RPMI8226 (cell line): ENCODE measurements around the gene POLR2L.

Experiments used
- DNase-seq: peaks from one replicate; pipeline ENCODE4 v3.0.0-alpha.2; 2015

Gene POLR2L

DNA sequence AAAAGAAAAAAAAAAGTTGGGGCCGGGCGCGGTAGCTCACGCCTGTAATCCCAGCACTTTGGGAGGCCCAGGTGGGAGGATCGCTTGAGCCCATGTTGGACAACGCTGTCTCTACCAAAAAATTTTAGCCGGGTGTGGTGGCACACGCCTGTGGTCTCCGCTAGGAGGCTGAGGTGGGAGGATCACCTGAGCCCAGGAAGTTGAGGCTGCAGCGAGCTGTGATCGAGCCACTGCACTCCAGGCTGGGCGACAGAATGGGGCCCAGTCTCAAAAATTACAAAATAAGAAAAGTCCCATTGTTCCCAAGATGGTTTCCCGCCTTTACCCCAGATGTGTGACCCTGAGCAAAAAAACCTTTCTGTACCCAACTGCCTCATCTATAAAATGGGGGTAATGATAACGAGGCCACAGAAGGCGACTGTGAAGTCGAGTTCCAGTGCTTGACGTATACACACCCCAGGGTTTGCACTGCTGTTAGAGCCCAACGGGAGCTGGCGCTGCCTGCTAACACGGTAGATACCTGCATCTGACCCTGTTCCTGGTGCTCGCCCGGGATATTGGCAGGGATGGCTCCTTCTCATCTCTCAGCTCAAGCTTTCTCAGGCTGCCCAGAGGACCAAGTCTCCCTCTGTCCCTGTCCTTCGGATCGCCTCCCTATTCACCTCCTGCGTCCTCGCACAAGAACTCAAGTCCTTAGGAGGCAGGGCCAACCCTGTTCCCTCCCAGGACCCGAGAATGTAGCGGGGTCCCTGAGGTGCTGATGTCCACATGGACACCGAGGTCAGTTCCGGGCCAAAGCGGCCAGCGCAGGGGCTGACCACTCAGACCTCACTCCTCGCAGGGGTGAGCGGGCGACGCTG is 33.7 kb downstream of the POLR2L start:
- DNase-seq: peak; percentile 45

DNA sequence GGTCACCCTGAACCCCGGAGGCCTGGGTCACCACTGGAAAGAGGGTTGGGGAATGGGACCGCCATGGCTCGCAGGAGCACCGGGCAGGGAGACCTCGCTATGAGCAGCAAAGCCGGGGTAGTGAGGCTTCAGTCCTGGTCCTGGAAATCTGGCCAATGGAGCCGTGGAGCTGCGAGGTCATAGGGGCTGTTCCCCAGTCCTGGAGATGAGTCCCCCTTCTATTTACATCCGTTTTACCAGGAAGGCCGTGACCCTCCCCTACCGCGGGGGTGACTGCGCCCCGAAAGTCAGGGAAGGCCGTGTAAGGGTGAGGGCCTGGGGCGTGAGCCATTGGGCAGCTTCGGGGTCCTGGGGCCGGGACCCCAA is 37.7 kb downstream of the POLR2L start:
- no peak for DNase-seq

DNA sequence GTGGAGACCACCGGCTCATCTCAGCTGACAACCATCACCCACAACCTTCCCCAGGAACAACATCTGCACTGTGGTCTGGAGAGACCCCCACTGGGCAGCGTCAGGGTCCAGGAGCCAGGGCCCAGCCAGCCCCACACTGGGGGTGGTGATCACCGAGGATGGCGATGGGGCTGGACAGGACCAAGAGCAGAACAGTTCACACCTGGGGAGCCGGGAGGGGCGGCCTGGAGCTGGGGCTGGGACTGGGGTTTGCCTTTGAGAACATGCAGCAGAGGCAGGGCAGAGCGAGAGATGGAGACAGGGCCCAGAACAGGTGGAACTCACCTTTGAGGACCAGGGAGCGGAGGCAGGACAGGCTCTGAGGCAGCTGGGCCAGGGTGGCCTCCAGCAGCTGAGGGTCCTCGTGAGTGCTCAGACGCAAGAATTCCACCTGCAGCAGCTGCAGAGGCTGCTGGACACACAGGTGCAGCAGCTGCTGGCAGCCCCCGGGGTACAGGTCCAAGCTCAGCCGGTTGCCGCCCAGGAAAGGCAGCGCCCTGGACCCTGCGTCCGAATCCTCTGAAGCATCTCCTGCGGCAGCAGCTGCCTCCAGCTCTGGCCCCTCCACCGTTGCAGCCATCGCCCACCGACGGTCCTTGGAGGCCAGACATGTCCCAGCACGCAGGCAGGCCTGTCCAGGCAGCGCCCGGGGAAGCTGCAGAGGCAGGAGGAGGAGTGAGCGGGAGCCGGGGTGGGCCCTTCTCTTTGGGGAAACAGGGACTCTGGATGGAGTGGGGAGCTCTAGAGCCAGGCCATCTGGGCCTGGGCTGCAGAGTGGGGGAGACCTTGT is 38.3 kb downstream of the POLR2L start:
- DNase-seq: no peak

DNA sequence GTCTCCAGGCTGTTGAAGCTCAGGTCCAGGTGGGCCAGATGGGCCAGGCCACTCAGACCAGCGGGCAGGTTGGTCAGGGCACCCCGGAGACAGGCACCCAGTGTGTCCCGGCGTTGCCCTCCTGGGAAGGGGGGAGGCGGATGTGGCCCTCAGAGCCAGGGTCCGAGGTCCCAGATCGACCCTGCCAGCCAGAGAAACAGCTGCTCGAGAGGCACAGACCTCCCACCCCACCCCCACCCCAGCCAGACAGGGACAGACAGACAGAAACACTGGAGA is 38.9 kb downstream of the POLR2L start:
- DNase-seq: no peak

DNA sequence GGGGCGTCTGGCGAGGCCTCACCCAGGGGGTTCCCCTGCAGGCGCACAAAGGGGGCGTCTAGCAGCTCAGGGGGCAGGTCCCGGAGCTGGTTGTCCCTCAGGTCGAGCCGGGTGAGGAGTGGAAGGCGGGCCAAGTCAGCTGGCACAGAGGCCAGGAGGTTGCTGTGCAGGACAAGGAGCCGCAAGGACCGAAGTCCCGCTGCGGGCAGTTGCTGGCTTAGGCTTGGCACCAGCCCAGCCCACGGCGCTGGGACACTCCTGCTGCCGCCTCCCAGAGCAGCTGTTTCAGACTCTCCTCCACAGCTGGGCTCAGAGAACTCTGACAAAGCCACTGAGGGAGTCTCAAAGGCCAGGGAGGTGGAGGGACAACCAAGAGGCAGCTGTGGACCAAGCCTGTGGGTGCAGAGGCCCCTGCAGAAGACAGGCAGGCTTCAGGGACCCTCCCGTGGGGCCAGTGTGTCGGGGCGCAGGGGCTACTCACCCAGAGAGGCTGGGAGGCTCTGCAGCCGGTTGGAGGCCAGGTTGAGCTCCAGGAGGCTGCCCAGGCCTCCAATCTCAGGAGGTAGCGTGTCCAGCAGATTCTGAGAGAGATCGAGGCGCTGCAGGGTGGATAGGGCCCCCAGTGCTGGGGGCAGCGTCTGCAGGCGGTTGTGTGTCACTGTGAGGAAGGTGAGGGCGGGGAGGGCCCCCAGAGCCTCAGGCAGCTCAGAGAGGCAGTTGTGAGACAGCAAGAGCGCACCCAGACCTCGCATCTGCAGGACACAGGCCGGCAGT is 39.4 kb downstream of the POLR2L start:
- no peak for DNase-seq

DNA sequence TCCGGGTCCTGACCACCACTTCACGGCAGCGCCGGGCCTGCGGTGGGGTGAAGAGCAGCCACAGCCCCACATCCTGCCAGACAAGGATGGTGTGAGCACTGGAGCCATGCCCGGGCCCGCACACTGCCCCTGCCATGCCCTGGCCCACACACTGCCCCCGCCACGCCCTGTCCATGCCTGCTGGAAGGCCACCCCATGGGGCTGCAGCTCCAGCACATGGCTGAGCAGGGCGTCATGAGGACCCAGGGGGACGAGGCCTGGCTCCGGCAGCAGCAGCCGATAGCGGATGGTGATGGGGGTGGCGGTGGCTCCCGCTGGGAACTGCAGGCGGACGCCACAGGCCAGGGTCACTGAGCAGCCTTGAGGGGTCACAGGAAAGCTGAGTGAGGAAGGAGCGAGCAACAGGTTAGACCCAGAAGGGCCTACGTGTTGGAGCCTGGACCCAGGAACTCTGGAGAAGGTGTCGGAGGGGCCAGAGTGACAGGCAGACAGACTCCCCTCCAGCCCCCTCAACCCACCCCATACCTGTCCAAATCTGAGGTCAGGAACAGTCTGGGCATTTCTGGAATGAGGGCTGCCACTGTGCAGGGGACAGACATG is 40.2 kb downstream of the POLR2L start:
- no peak for DNase-seq

DNA sequence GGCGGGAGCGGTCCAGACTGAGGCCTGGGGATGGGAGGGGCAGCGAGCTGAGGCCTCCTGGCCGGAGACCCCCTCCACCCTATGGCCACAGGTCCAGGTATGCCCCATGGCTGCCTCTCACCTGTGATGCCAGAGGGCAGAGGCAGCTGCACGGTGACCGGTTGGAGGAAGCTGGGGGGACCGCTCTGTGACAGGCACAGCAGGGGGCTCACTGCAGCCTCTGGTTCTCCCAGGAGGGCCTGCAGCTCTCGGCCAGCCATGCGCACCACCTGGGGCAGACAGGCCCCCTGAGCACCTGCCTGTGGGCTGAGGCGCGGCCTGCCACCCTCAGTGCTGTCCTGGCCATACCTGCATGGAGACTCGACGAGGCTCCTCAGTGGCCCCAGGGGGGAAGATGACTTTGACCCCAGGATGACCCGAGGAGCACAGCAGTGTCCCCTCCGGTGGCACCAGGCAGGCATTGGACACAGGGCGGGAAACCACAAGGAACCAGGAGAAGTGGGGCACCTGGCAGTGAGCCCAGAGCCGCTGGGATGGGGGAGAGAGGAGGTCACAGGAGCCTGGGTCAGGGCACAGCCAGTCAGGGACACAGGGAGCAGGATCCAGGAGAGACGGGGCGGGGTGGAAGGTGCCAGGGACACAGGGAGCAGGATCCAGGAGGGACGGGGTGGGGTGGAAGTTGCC is 41.1 kb downstream of the POLR2L start:
- DNase-seq: no peak

DNA sequence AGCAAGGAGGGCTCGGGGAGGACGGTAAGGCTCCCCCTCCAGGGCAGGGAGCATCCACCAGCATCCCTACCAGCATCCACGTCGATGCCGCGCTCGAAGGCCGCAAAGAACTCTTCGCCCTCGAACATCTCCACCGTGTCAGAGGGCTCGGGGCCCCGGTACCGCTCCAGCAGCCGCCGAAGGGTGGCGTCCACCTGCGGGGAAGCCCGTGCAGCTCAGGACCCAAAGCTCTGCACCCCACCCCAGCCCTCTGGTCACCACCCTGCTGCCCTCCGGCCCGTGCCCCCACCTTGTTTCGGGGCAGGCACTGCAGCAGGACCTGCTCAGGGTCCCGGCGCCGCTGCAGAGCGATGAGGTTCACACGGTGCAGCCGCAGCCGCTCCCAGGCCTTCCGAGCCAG is 41.9 kb downstream of the POLR2L start:
- no peak for DNase-seq

DNA sequence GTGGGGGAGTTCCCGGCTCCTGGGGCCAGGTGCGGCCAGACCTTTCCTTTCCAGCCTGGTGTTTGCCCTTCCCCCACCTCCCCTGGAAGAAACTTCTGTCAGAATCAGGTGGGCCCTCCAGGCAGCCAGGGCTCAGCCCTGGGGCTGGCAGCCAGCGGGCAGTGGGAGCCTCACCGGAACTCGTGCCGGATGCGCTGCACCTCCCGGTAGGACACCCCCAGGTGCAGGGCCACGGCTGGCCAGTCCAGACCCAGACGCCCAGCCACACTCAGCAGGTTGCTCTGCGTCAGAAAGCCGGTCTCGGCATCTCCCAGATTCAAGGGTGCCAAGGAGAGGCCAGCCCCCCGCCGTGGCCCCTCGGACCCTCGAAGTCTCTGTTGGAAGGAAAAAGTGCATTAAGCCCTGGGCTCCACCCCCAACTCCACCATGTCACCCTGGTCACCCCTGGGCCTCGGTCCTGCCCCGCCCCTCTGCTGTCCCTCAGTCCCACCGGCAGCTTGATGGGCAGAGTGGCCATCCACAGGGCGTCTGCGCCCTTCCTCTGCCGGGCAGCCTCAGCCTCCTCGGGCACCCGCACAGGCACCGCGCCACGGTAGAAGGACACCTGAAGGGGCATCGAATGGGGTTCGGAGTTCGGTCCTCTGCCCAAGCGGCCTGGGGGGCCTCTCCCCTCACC is 42.5 kb downstream of the POLR2L start:
- no peak for DNase-seq

DNA sequence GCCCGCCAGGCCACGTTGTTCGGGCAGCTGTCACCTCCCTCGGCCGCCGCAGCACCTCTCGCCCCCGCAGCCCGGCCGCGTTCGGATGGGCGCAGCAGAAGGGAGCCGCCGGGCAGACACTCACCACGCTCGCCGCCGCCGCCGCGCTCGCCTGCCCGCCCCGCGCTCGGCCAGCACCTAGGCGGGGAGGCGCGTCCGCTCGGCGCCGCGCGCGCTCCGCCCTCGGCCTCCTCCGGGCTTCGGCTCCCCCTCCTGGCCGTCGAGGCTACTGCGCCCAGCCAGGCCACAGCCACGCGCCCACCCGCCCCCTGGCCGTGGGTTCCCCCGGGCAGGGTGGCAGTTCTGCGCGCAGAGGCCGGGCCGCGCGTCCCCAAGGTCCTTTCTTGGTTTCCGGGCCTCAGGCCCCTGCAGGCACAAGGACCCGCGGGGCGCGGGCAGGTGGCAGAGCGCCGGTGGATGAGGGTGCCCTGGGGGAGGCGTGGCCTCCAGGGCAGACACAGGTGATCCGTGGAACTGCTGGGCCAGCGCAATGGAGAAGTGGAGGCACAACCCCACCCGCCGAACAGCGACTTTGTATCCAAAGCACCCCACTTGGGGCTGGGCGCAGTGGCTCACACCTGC is 44.1 kb downstream of the POLR2L start, which contains the start of gene SLC25A22:
Gene SLC25A22, minus strand, starts transcription at position 189 of the 621 bp plus-strand sequence. CDS start 3,275 bp downstream, outside the sequence.
- DNase-seq: peak; percentile 87

DNA sequence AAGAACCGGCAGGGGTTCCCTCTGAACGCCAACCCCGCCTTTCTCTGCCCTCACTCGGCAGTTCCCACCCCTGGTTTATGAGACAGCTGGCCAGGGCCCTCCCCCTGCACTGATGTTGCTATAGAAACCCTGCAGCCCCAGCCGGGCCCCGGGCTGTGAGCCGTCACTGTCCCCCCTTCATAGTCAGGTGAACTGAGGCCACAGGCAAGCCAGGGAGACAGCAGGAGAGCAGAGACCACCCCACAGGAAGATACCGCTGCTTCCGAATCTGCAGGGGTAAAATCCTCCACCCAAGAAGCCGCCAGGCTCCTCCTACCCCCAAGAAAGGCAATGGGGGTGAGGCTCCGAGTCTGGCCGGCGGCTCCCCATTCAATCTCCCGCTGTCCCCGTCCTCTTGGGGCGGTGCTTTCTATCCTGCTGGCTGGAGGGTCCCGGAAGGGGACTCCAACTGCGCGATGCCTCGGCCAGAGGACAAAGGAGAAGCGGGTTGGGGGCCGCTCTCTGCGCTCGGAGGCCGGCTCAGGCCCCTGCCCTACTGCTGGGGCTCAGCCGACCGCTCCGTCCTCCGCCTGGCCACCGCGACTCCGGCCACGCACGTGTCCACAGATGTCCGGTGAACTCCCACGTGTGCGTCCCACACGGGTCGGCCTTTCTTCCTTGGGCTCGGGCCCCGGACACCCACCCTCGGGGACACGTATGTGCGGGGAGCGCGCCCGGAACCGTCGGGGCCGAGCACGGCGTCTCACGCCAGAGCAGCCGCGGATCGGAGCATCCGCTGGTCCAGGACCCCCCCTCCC is 44.8 kb downstream of the POLR2L start:
- DNase-seq: peak; percentile 79

DNA sequence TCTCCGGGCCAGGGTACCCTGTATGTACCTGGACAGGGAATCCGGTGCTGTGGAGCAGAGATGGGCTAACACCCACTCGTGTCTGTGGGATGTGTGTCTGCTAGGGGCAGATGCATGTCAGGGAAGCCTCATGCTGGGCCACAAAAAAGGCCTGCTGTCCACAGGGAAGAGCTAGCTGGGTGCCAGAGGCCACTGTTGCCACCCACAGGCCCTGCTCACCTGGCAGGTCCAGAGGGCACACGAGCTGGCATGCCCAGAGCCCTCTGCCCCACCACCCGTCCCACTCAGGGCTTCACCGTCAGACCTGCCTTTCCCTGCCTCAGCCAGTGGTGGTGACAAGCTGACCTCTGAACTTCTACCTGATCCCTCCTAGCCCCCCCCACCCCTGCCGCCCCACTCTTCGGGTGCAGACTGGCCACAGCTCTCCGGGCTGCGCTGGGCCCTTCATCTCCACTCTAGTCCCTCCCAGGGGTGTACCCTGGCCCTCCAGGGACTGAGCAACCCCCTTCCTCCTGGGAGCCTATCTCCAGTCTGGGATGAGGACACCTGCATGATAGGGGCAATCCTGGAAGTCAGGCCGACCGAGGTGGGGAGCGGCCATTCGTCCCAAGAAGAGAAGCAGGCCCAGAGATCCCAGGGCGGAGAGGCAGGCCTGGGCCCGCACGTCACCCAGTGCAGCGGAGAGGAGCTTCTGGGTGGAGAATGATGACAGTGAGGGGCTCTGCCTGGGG is 45.6 kb downstream of the POLR2L start:
- DNase-seq: peak; percentile 46

DNA sequence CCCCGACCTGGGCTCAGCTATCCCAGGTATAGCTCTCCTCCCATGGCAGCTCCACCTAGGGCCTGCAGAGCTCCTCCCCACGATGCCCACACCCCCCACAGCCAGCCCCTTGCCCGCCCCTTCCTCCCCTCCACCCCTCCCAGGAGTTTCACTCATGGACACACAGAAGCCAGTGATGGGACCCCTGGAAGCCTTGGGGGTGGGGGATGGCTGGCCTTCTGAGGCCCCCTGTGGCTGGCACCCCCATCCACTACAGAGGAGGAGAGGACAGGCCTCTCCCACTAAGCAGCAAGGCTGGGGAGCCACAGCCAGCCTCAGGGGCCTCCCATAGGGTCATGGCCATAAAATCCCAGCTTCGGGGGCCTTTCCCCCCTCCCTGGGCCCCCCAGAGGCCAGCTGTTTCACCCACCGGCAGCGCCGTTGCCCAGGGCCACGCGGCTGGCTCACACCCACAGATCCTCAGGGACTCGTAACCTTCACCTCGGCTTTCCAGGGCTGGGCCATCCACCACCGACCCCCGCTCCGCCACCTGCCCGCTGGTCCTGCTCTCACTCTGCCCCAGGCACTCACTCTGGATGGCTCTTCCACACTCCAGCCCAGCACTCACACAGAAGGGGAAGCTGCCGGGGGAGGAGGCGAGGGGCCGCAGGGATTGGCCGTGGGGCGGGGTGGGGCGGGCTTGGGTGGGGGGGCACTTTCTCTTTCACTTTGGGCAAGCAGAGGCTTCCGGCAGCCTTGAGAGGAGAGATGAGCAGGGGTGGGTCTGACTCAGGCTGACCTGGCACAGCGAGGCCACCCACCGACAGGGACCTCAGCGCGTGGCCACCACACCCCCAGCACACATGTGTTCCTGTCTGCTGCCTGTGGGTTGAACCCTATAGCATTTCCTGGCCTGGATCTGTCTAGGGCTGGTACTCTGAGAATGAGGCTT is 46.4 kb downstream of the POLR2L start:
- DNase-seq: peak; percentile 87

DNA sequence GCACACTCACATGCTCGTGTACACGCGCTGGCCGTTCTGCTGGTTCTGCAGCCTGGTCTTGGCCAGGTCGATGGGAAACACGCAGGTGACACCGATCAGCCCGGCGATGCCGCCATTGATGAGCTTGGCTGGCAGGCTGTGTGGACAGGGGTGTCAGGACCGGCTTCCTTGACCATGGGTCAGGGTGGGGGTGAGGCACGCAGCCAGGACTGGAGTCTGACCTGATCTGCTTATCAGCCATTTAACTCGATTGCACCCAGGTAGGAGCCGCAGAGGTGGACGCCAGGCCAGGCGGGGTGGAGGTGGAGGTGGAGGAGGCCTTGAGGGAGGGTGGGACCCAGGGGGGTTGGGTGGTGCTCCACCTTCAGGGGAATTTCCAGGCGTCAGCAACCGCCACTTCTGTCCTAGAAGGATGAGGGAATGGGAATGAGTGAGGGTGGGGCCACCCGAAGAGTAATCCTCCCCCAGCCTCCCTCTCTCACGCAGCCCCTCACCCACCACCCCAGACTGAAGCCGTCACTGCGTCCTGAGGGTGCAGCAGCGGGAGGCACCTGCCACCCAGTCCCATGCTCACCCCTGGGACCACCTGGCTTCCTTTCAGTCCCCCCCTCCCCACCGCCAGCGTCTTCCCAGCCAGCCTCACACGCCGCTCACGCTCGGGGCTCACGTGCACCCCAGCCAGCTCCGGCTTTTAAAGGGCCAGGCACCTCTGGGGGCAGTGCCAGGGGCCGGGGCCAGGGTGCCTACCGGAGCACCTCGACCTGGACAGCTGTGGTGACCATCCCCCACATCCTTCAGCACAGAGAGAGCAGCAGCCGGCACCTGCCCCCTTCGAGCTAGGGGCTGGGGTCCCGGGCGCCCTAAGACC is 47.3 kb downstream of the POLR2L start:
- DNase-seq: peak; percentile 54

DNA sequence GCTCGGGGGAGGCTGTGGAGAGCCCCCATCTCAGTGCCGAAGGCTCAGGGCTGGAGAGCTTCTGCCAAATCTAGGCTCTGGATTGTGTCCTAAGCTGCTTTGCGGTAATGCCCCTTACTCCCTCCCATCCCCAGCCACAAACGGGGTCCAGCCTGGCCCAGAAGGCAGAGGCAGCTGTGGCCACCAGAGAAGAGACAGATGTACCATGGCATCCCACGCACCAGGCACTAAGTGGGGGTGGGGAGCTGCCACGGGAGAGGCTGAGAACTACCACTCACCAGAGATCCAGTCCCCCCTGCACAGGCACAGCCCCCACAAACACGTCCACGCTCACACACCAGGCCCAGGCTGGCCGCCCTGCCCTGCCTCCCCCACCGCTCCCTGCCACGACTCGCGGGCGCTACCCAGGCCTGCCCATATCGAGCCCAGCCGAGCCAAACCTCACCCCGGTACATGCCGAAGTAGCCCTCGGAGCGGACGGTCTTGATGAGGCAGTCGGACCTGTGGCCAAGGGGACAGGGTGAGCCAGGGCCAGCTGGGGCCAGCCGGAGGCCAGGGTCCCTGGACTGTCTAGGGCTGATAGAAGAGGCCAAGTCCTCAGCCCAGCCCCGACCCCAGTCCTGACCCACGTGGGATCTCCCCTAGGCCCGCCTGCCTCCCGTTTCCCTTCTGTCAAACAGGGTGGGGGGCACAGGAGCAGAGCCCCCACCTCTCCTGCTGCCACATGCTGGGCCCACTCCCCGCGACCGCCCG is 48.1 kb downstream of the POLR2L start:
- DNase-seq: no peak

DNA sequence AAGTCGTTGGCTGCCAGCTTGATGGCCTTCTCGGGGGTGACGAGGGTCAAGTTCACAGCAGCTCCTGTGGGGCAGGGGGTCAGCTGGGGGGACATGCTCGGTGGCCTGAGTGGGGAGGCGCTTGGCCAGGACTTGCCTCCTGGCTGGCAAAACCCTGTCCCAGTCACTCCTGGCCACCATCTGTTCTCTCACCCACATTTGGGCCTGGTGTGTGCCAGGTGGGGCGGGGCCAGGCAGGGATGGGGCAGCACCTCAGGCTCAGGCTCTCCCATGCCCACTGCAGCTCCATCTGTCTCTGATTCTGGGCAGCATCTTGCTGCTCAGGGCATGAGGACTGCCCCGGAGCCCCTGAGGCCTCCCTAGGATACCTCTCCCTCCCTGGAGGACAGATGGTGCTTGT is 48.8 kb downstream of the POLR2L start:
- no peak for DNase-seq

DNA sequence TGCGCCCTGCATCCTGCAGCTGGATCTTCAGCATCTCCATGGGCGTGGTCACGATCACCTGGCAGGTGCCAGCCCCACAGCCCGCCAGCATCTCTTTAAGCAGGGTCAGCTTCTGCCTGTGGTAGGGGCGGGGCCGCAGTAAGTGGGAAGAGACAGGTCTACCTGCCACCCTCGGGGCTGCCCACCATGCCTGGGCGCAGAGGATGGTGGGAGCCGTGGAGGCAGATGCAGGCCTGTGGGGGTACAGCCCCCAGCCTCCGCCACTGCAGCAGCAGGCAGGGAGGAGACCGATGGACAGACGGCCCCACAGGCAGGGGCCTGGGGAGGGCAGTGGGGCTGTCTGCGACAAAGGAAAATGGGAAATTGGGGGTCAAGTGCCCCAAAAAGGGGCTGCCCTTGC is 49.5 kb downstream of the POLR2L start:
- no peak for DNase-seq
